Peyer's patch (tissue), 4 donors: ENCODE data around the gene LMOD1.
A peak's percentile ranks its signal among the peaks of the same experiment; 100 is the strongest.

Experiments
- CTCF ChIP-seq, 6 experiments: fragments of 450-650 bp in 4 of 6; fragments of 200-600 bp in 2 of 6; sonication (generic) in 1 of 6; IDR thresholded peaks; one replicate each; pipeline ENCODE4 v1.5.1; 2017 to 2019; ENCODE audit warnings: antibody characterized with exemption in 6 of 6, mild to moderate bottlenecking in 3 of 6, moderate library complexity in 1 of 6
- POLR2A ChIP-seq, 2 donors: fragments of 450-650 bp; IDR thresholded peaks; one replicate each; pipeline ENCODE4 v1.5.1; 2017; ENCODE audit warnings: antibody characterized with exemption in 2 of 2, mild to moderate bottlenecking in 2 of 2, moderate library complexity in 2 of 2

- TF ChIP-seq CTCF (IDR thresholded peaks at IDR 0.05) (peak in 4 of 6 experiments; percentile 12 to 22 (median 17)), POLR2A (IDR thresholded peaks at IDR 0.05) (peak; percentile 75 to 76)
Observed at GRCh38 chr1:201982623-201983379, 36.5 kb upstream of the LMOD1 start, which contains the start of gene RNPEP.
